K562 (cell line): ENCODE measurements around the gene MMP21. TPM values are rescaled to one million over a fixed set of nuclear protein-coding genes. Genes with fewer than 3 reads are reported as not detected.

Experiments used
- ATAC-seq: fragments of 200-7000 bp; cut with Tn5 transposase; 3 replicates; pipeline ENCODE4 v1.9.1; 2020; ENCODE audit warnings: moderate library complexity
- BruUV-seq: library from RNA; stranded (reverse); fragments of 400-500 nt; replicated peaks from 2 replicates; lab custom pipeline; 2021; lab: Mats Ljungman, UMichigan
- CTCF ChIA-PET: fragments of 300-600 bp; formaldehyde crosslinking; extraction: SDS; loops from one replicate; lab custom pipeline; 2021; ENCODE audit warnings: low intra/inter-chr PET ratio; lab: Yijun Ruan, JAX
- POLR2A ChIA-PET: fragments of 300-600, 350-650 bp; sonication (Branson Sonifier 250); formaldehyde crosslinking; extraction: SDS; loops from one replicate; lab custom pipeline; 2021; ENCODE audit warnings: antibody characterized with exemption, inconsistent platforms; lab: Yijun Ruan, JAX
- DNase-seq, 4 experiments: peaks; one replicate each; pipeline versions ENCODE4 v3.0.0 to v3.0.0-alpha.2; 2011 to 2018; ENCODE audit warnings: low spot score in 3 of 4, mixed read lengths in 3 of 4; ENCODE audit errors: extremely low read depth in 1 of 4
- FAIRE-seq: peaks from 2 replicates; lab custom pipeline; 2011; peaks lifted over from hg19 to GRCh38; lab: Jason Lieb, UNC
- H2AFZ ChIP-seq: 2 replicates; pipeline ENCODE4 v1.6.0; 2011; ENCODE audit warnings: low read depth, low read length, control low read depth, inconsistent platforms
- H3K27ac ChIP-seq: fragments of 200-600 bp; 3 replicates; pipeline ENCODE4 v1.8.0; 2011; ENCODE audit warnings: low read depth, mild to moderate bottlenecking, control low read depth, inconsistent platforms, low read length, moderate library complexity, mixed read lengths; ENCODE audit errors: extremely low read depth
- H3K27me3 ChIP-seq, 2 experiments: fragments of 300-600 bp in 1 of 2; 2 replicates in 1 of 2; 3 replicates in 1 of 2; pipeline versions ENCODE4 v1.6.0 to v1.8.0; 2011; ENCODE audit warnings: inconsistent platforms in 2 of 2, low read length in 2 of 2, mild to moderate bottlenecking in 1 of 2, mixed read lengths in 1 of 2, moderate library complexity in 1 of 2; ENCODE audit not compliant: control insufficient read depth in 2 of 2, insufficient read depth in 2 of 2
- H3K36me3 ChIP-seq: fragments of 300-600 bp; 3 replicates; pipeline ENCODE4 v1.8.0; 2011; ENCODE audit warnings: mild to moderate bottlenecking, low read length, inconsistent platforms; ENCODE audit not compliant: control insufficient read depth, insufficient read depth
- H3K4me1 ChIP-seq, 2 experiments: fragments of 200-600 bp in 1 of 2; replicated peaks in 1 of 2; 2 replicates in 1 of 2; 3 replicates in 1 of 2; pipeline versions ENCODE4 v1.5.1 to v1.8.0; 2011; ENCODE audit warnings: inconsistent platforms in 2 of 2, low read length in 2 of 2, mild to moderate bottlenecking in 1 of 2, mixed read lengths in 1 of 2, moderate library complexity in 1 of 2; ENCODE audit not compliant: control insufficient read depth in 2 of 2, insufficient read depth in 2 of 2
- H3K4me2 ChIP-seq: 2 replicates; pipeline ENCODE4 v1.6.1; 2011; ENCODE audit warnings: low read length, control low read depth, inconsistent platforms, mixed read lengths; ENCODE audit not compliant: insufficient read depth
- H3K4me3 ChIP-seq: fragments of 200-600 bp; sonication (generic), shearing (Covaris generic); 2 replicates; pipeline ENCODE4 v1.5.1; 2016; ENCODE audit warnings: control low read depth, inconsistent platforms
- H3K79me2 ChIP-seq: fragments of 200-600 bp; 3 replicates; pipeline ENCODE4 v1.8.0; 2011; ENCODE audit warnings: low read length, inconsistent platforms; ENCODE audit not compliant: control insufficient read depth, insufficient read depth
- H3K9ac ChIP-seq, 2 experiments: 2 replicates each; pipeline versions ENCODE4 v1.6.0 to v1.6.1; 2011; ENCODE audit warnings: low read depth in 2 of 2, low read length in 2 of 2, control low read depth in 1 of 2, inconsistent platforms in 1 of 2, mild to moderate bottlenecking in 1 of 2, mixed read lengths in 1 of 2; ENCODE audit not compliant: insufficient read depth in 1 of 2
- H3K9me1 ChIP-seq: one replicate; pipeline ENCODE4 v1.6.0; 2011; ENCODE audit warnings: inconsistent platforms, mild to moderate bottlenecking, low read length, moderate library complexity; ENCODE audit not compliant: control insufficient read depth, insufficient read depth
- H3K9me3 ChIP-seq: replicated peaks from 2 replicates; pipeline ENCODE4 v1.5.1; 2011; ENCODE audit warnings: low read depth, low read length, inconsistent platforms; ENCODE audit not compliant: control insufficient read depth, insufficient read depth
- H4K20me1 ChIP-seq: replicated peaks from 2 replicates; pipeline ENCODE4 v1.6.1; 2011; ENCODE audit warnings: low read length, inconsistent platforms, mixed read lengths; ENCODE audit not compliant: control insufficient read depth, insufficient read depth
- CREB3 ChIP-seq: fragments of 450-650 bp; conservative IDR thresholded peaks from 2 replicates; pipeline ENCODE4 v1.6.1; 2016; ENCODE audit warnings: missing genetic modification characterization, low read depth, mild to moderate bottlenecking, missing compliant biosample characterization, moderate library complexity
- GTF2A2 ChIP-seq: IDR thresholded peaks from 2 replicates; pipeline ENCODE4 v1.6.1; 2016; ENCODE audit warnings: mild to moderate bottlenecking, missing genetic modification characterization, missing compliant biosample characterization
- JUN ChIP-seq, 2 experiments: sonication (generic) in 1 of 2; formaldehyde crosslinking in 1 of 2; IDR thresholded peaks; 2 replicates each; pipeline versions ENCODE4 v1.6.1 to v1.8.0; 2012 to 2022; ENCODE audit warnings: borderline replicate concordance in 2 of 2, mild to moderate bottlenecking in 2 of 2, improper control_type of control experiment in 1 of 2, low read depth in 1 of 2, low read length in 1 of 2, missing genetic modification reagents in 1 of 2
- MTF1 ChIP-seq: fragments of 250-450 bp; sonication (Bioruptor Pico); IDR thresholded peaks from 2 replicates; pipeline ENCODE4 v1.9.0; 2021; ENCODE audit warnings: moderate library complexity, mild to moderate bottlenecking, inconsistent platforms, borderline replicate concordance
- NFXL1 ChIP-seq: fragments of 450-650 bp; formaldehyde crosslinking; IDR thresholded peaks from 2 replicates; pipeline ENCODE4 v1.4.0; 2021; ENCODE audit warnings: mild to moderate bottlenecking
- NONO ChIP-seq, 2 experiments: fragments of 200-400 bp in 1 of 2; fragments of 450-650 bp in 1 of 2; formaldehyde crosslinking in 1 of 2; IDR thresholded peaks; 2 replicates each; pipeline ENCODE4 v1.6.1; 2017; ENCODE audit warnings: low read depth in 2 of 2, mild to moderate bottlenecking in 2 of 2, moderate library complexity in 2 of 2, low read length in 1 of 2
- PHB ChIP-seq: fragments of 250-450 bp; sonication (Bioruptor Pico); IDR thresholded peaks from 2 replicates; pipeline ENCODE4 v1.5.0; 2021
- RNF2 ChIP-seq: sonication (generic); IDR thresholded peaks from 2 replicates; pipeline ENCODE4 v1.6.1; 2016
- SMAD2 ChIP-seq: fragments of 150-350 bp; IDR thresholded peaks from 2 replicates; pipeline ENCODE4 v1.6.1; 2014; ENCODE audit warnings: low read depth, mild to moderate bottlenecking, low read length
- SRSF7 ChIP-seq: fragments of 200-400 bp; formaldehyde crosslinking; optimal IDR thresholded peaks from 2 replicates; pipeline ENCODE3; 2017; ENCODE audit warnings: mild to moderate bottlenecking, low read depth, low read length
- TEAD2 ChIP-seq: fragments of 450-650 bp; IDR thresholded peaks from 2 replicates; pipeline ENCODE4 v1.6.1; 2016; ENCODE audit warnings: missing genetic modification characterization, control low read depth, missing compliant biosample characterization
- ZBTB8A ChIP-seq: fragments of 450-650 bp; IDR thresholded peaks from 2 replicates; pipeline ENCODE4 v1.6.1; 2018; ENCODE audit warnings: mild to moderate bottlenecking, moderate library complexity; ENCODE audit not compliant: partially characterized antibody
- ZNF12 ChIP-seq: sonication (generic); formaldehyde crosslinking; IDR thresholded peaks from 2 replicates; pipeline ENCODE4 v1.4.0; 2020; ENCODE audit warnings: mild to moderate bottlenecking, missing genetic modification reagents
- ZNF282 ChIP-seq: sonication (generic); formaldehyde crosslinking; IDR thresholded peaks from 2 replicates; pipeline ENCODE4 v1.8.1; 2023; ENCODE audit warnings: missing genetic modification reagents
- ZNF77 ChIP-seq: fragments of 250-450 bp; sonication (Bioruptor Pico); IDR thresholded peaks from 2 replicates; pipeline ENCODE4 v1.5.0; 2020
- ZNF778 ChIP-seq: fragments of 450-650 bp; formaldehyde crosslinking; IDR thresholded peaks from 2 replicates; pipeline ENCODE4 v1.4.0; 2020; ENCODE audit warnings: mild to moderate bottlenecking, moderate library complexity
- WGBS: fragments of 100-300 bp; shearing (Covaris generic); methylation state at CpG from one replicate; pipeline ENCODE4 v1.1.6; 2016; ENCODE audit warnings: low coverage, mixed read lengths; ENCODE audit not compliant: insufficient coverage; ENCODE audit errors: missing lambda C conversion rate; 5-methylcytosine and 5-hydroxymethylcytosine counted together
- in situ Hi-C: fragments of 300-500 bp; cut with MboI; formaldehyde crosslinking; loops from 4 replicates; pipeline ENCODE4 v1.15.0; 2018; ENCODE audit warnings: inconsistent platforms, mixed read lengths
- intact Hi-C: fragments of 100-400 bp; cut with micrococcal nuclease; formaldehyde crosslinking; loops from 2 replicates; pipeline ENCODE4 v1.14.2; 2022
- polyA plus RNA-seq, 8 experiments: library from polyadenylated mRNA; depleted of rRNA in 4 of 8; stranded (reverse) in 5 of 8; unstranded in 3 of 8; fragments of >200 nt; fragmentation: Nextera tagmentation in 2 of 8; fragmentation: Illumina TruSeq in 1 of 8; extraction: Ambion mirVana in 2 of 8; extraction: Trizol in 1 of 8; gene quantifications; 2 replicates each; pipeline versions ENCODE4 v1.2.1 to v1.2.3, GENCODE V29; 2011 to 2014; ENCODE audit warnings: inconsistent platforms in 1 of 8, missing spikeins in 1 of 8
- total RNA-seq, 7 experiments: library from RNA; depleted of rRNA in 6 of 7; stranded (reverse); fragments of >200 nt in 6 of 7; fragmentation: Illumina TruSeq in 2 of 7; extraction: Trizol in 2 of 7; gene quantifications; 2 replicates each; pipeline versions ENCODE4 v1.2.1 to v1.2.3, GENCODE V29; 2011 to 2021; ENCODE audit warnings: low replicate concordance in 1 of 7

Gene MMP21
- total and polyA plus RNA-seq, 9 of the 15 experiments (the other 6 are each of a cell fraction or from before 2014, with no cell fraction given): not detected

- no peak overlapping the region for H2AFZ ChIP-seq
- H3K9me1 ChIP-seq: peaks cover 2% of the 10 kb centered on the region
- DNase-seq: no peak
- no peak for ATAC-seq
- no peak overlapping the region for H3K4me3 ChIP-seq
- no peak for FAIRE-seq
- no peaks in the 10 kb centered on the region for H4K20me1 ChIP-seq
- in situ Hi-C loops: no loop called here
- peaks cover 0 to 7% of the 10 kb centered on the region in 2 experiments; a peak in 2 of 5 replicates for H3K4me1 ChIP-seq
- H3K4me2 ChIP-seq: no peak overlapping the region
- CTCF ChIA-PET: no interaction called here
- BruUV-seq: no TSS peak
- 73% methylated on average over 8 of the region's 14 CpGs for WGBS
- H3K27me3 ChIP-seq: no peaks in the 10 kb centered on the region
- POLR2A ChIA-PET: interaction anchor here (1.0 kb wide), 1 partner anchor 8 kb away, joined by 3 read pairs; no protein-coding TSS in a partner anchor
- H3K79me2 ChIP-seq: no peaks in the 10 kb centered on the region
- TF ChIP-seq GTF2A2 (tag) (no peak), ZNF778 (CRISPR knock-in tag) (no peak), ZNF282 (no peak), ZBTB8A (no peak), TEAD2 (tag) (no peak), ZNF77 (CRISPR knock-in tag) (no peak), JUN (IDR thresholded peaks at IDR 0.05; ENCODE audit: borderline replicate concordance, low read depth, low read length) (no peak), JUN (CRISPR knock-in tag; IDR thresholded peaks at IDR 0.05; ENCODE audit: borderline replicate concordance) (no peak), NFXL1 (CRISPR knock-in tag) (no peak), PHB (CRISPR knock-in tag) (no peak), MTF1 (CRISPR knock-in tag) (no peak), CREB3 (tag) (no peak), NONO (IDR thresholded peaks at IDR 0.05; ENCODE audit: low read depth in 2 of 2, low read length in 1 of 2) (no peak), SRSF7 (no peak), SMAD2 (no peak), ZNF12 (CRISPR knock-in tag) (no peak), RNF2 (no peak)
- H3K9ac ChIP-seq: no peak overlapping the region
- peaks cover 37% of the 10 kb centered on the region; the same call in 2 of the 3 replicates for H3K36me3 ChIP-seq
- no peaks in the 10 kb centered on the region for H3K9me3 ChIP-seq
- no peak overlapping the region for H3K27ac ChIP-seq
- intact Hi-C loops: no loop called here
Measured at GRCh38 chr10:125792342-125793300, 17.0 kb upstream of the MMP21 start.
